ENCODE results near the gene CDH13.

DNA sequence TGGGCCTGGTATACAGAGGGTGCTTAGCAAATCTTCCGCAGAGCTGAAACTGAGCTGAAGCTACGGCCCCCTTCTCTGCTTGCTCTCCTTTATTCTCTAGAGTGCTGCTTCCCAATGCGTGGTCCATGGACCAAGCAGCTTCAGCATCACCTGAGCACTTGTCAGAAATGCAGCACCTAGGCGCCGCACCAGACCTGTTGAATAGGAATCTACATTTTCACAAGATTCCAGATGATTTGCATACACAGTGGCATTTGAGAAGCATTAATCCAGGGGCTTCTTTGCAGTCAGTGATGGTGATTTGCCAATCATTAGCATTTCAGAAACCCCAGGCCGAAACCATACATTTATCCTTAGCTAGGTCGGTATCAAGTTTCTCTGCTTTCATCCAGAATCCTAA lies 204.2 kb downstream of the CDH13 start:
- TF ChIP-seq, protein P1, sequence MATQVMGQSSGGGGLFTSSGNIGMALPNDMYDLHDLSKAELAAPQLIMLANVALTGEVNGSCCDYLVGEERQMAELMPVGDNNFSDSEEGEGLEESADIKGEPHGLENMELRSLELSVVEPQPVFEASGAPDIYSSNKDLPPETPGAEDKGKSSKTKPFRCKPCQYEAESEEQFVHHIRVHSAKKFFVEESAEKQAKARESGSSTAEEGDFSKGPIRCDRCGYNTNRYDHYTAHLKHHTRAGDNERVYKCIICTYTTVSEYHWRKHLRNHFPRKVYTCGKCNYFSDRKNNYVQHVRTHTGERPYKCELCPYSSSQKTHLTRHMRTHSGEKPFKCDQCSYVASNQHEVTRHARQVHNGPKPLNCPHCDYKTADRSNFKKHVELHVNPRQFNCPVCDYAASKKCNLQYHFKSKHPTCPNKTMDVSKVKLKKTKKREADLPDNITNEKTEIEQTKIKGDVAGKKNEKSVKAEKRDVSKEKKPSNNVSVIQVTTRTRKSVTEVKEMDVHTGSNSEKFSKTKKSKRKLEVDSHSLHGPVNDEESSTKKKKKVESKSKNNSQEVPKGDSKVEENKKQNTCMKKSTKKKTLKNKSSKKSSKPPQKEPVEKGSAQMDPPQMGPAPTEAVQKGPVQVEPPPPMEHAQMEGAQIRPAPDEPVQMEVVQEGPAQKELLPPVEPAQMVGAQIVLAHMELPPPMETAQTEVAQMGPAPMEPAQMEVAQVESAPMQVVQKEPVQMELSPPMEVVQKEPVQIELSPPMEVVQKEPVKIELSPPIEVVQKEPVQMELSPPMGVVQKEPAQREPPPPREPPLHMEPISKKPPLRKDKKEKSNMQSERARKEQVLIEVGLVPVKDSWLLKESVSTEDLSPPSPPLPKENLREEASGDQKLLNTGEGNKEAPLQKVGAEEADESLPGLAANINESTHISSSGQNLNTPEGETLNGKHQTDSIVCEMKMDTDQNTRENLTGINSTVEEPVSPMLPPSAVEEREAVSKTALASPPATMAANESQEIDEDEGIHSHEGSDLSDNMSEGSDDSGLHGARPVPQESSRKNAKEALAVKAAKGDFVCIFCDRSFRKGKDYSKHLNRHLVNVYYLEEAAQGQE (IDR thresholded peaks at IDR 0.05; ENCODE audit: insufficient read depth in 1 of 2, low read depth in 2 of 2, low read length in 2 of 2) = no peak
- no peak for TF ChIP-seq POLR2AphosphoS5 (IDR thresholded peaks at IDR 0.05; ENCODE audit: low read depth, low read length)
- no peak for TF ChIP-seq TAF1 (IDR thresholded peaks at IDR 0.05; ENCODE audit: borderline replicate concordance, insufficient read depth, low read length)
- TF ChIP-seq SIN3A (IDR thresholded peaks at IDR 0.05; ENCODE audit: borderline replicate concordance, insufficient read depth, low read length) = no peak
